ENCODE measurements around the gene CACNA1S.

GRCh38 chr1:201032408-201032807, 79.8 kb downstream of the CACNA1S start:
- TF ChIP-seq CTCF (IDR thresholded peaks at IDR 0.05) (no peak), ZFX (IDR thresholded peaks at IDR 0.05; ENCODE audit: borderline replicate concordance) (no peak)
